ENCODE results near the gene ANXA6. TPM values are rescaled to one million over a fixed set of nuclear protein-coding genes. Genes with fewer than 3 reads are reported as not detected.

ANXA6 gene
- total RNA-seq, 1 experiment from 2014 or later, result 95.9 TPM

- TF ChIP-seq CTCF (conservative IDR thresholded peaks at IDR 0.05; ENCODE audit: low read depth, low read length), result no peak
- CTCF ChIA-PET, result no interaction called here
- POLR2A ChIA-PET (ENCODE audit: low non-redundant PET), result no interaction called here
- H3K27me3 ChIP-seq (replicated peaks; ENCODE audit: insufficient read depth, low read depth, low read length, poor library complexity), result no peaks in the 10 kb centered on the region
- DNase-seq (ENCODE audit: low spot score), result no peak
- peaks cover 32% of the 10 kb centered on the region for H3K36me3 ChIP-seq (ENCODE audit: insufficient read depth, low read length, poor library complexity, severe bottlenecking)
- intact Hi-C loops (cut with micrococcal nuclease; ENCODE audit: unreplicated experiment), result no loop called here
- no peak overlapping the region for H3K27ac ChIP-seq (ENCODE audit: low read depth, low read length, poor library complexity, severe bottlenecking)
- H3K4me1 ChIP-seq (ENCODE audit: insufficient read depth, low read length, poor library complexity, severe bottlenecking), result no peaks in the 10 kb centered on the region
- no TSS peak for BruUV-seq (replicated peaks)
- H3K9me3 ChIP-seq (ENCODE audit: low read depth, low read length, poor library complexity, severe bottlenecking), result no peaks in the 10 kb centered on the region
- H3K4me3 ChIP-seq (ENCODE audit: low read depth, low read length, poor library complexity, severe bottlenecking), result no peak overlapping the region
These were observed 49.0 kb downstream of the ANXA6 start for GRCh38 chr5:151108566-151108965.

- Histone ChIP-seq H3K36me3 (ENCODE audit: insufficient read depth, low read length, poor library complexity, severe bottlenecking) (peaks cover 32% of the 10 kb centered on the region), H3K9me3 (ENCODE audit: low read depth, low read length, poor library complexity, severe bottlenecking) (no peaks in the 10 kb centered on the region), H3K27ac (ENCODE audit: low read depth, low read length, poor library complexity, severe bottlenecking) (no peak overlapping the region), H3K4me1 (ENCODE audit: insufficient read depth, low read length, poor library complexity, severe bottlenecking) (no peaks in the 10 kb centered on the region), H3K4me3 (ENCODE audit: low read depth, low read length, poor library complexity, severe bottlenecking) (no peak overlapping the region), H3K27me3 (replicated peaks; ENCODE audit: insufficient read depth, low read depth, low read length, poor library complexity) (no peaks in the 10 kb centered on the region)
- TF ChIP-seq CTCF (conservative IDR thresholded peaks at IDR 0.05; ENCODE audit: low read depth, low read length), result no peak
- TF ChIP-seq EZH2 (IDR thresholded peaks at IDR 0.05; ENCODE audit: borderline replicate concordance, low read depth, low read length, poor library complexity, severe bottlenecking), result no peak
- no TSS peak for BruUV-seq (replicated peaks)
- ChIA-PET CTCF (interaction anchor here (0.6 kb wide), 1 partner anchor 105 kb away, joined by 11 read pairs; no protein-coding TSS in a partner anchor), POLR2A (ENCODE audit: low non-redundant PET) (no interaction called here)
- intact Hi-C loops (cut with micrococcal nuclease; ENCODE audit: unreplicated experiment), result no loop called here
- no peak for DNase-seq (ENCODE audit: low spot score)
These were observed 49.6 kb downstream of the ANXA6 start for GRCh38 chr5:151107738-151108520.

- BruUV-seq (replicated peaks), result no TSS peak
- Histone ChIP-seq H3K4me3 (ENCODE audit: low read depth, low read length, poor library complexity, severe bottlenecking) (no peak overlapping the region), H3K36me3 (ENCODE audit: insufficient read depth, low read length, poor library complexity, severe bottlenecking) (peaks cover 32% of the 10 kb centered on the region), H3K27ac (ENCODE audit: low read depth, low read length, poor library complexity, severe bottlenecking) (no peak overlapping the region), H3K27me3 (replicated peaks; ENCODE audit: insufficient read depth, low read depth, low read length, poor library complexity) (no peaks in the 10 kb centered on the region), H3K4me1 (ENCODE audit: insufficient read depth, low read length, poor library complexity, severe bottlenecking) (no peaks in the 10 kb centered on the region), H3K9me3 (ENCODE audit: low read depth, low read length, poor library complexity, severe bottlenecking) (no peaks in the 10 kb centered on the region)
- intact Hi-C loops (cut with micrococcal nuclease; ENCODE audit: unreplicated experiment), result no loop called here
- ChIA-PET POLR2A (ENCODE audit: low non-redundant PET) (no interaction called here), CTCF (interaction anchor here (0.6 to 1.2 kb wide), 2 partner anchors 8 to 104 kb away, joined by 3 to 11 read pairs; no protein-coding TSS in a partner anchor)
- no peak for TF ChIP-seq EZH2 (IDR thresholded peaks at IDR 0.05; ENCODE audit: borderline replicate concordance, low read depth, low read length, poor library complexity, severe bottlenecking)
- TF ChIP-seq CTCF (conservative IDR thresholded peaks at IDR 0.05; ENCODE audit: low read depth, low read length), result no peak
- no peak for DNase-seq (ENCODE audit: low spot score)
These were observed 50.5 kb downstream of the ANXA6 start for GRCh38 chr5:151107084-151107483.

Measured in A673 (cell line).